GM12878 (cell line): ENCODE data around the gene KIRREL3. TPM values are rescaled to one million over a fixed set of nuclear protein-coding genes. Genes with fewer than 3 reads are reported as not detected.

Experiments
- ATAC-seq: fragments of 200-7000 bp; cut with Tn5 transposase; 3 replicates; pipeline ENCODE4 v1.9.1; 2020; ENCODE audit warnings: mild to moderate bottlenecking, moderate library complexity
- BruUV-seq: library from RNA; stranded (reverse); fragments of 400-500 nt; replicated peaks from 2 replicates; lab custom pipeline; 2021; lab: Mats Ljungman, UMichigan
- CTCF ChIA-PET: fragments of 300-600 bp; sonication (Branson Sonifier 250); formaldehyde crosslinking; extraction: SDS; loops from one replicate; lab custom pipeline; 2021; ENCODE audit warnings: inconsistent platforms; lab: Yijun Ruan, JAX
- POLR2A ChIA-PET: fragments of 350-600 bp; formaldehyde crosslinking; extraction: SDS; loops from one replicate; lab custom pipeline; 2021; ENCODE audit warnings: inconsistent platforms; lab: Charles Lee
- RAD21 ChIA-PET: fragments of 300-600 bp; sonication (Branson Sonifier 250); formaldehyde crosslinking; loops from one replicate; lab custom pipeline; 2023; ENCODE audit warnings: antibody characterized with exemption; ENCODE audit not compliant: unreplicated experiment; lab: Charles Lee
- SMC1A ChIA-PET: fragments of 300-600 bp; sonication (Branson Sonifier 250); formaldehyde crosslinking; loops from one replicate; lab custom pipeline; 2023; ENCODE audit not compliant: unreplicated experiment, uncharacterized antibody; lab: Charles Lee
- DNase-seq: peaks from one replicate; pipeline ENCODE4 v3.0.0-alpha.2; 2011; ENCODE audit warnings: low read depth, low spot score
- FAIRE-seq: peaks from 3 replicates; lab custom pipeline; 2011; peaks lifted over from hg19 to GRCh38; lab: Jason Lieb, UNC
- H2AFZ ChIP-seq: 2 replicates; pipeline ENCODE4 v1.6.0; 2011; ENCODE audit warnings: low read depth, low read length, control low read depth; ENCODE audit not compliant: control insufficient read depth
- H3K27ac ChIP-seq: 2 replicates; pipeline ENCODE4 v1.5.1; 2011; ENCODE audit warnings: control low read depth; ENCODE audit not compliant: control insufficient read depth, insufficient read depth
- H3K27me3 ChIP-seq, 2 experiments: replicated peaks in 1 of 2; 2 replicates each; pipeline versions ENCODE4 v1.6.0 to v1.6.1; 2011; ENCODE audit warnings: low read length in 1 of 2; ENCODE audit not compliant: control insufficient read depth in 2 of 2, insufficient read depth in 2 of 2
- H3K36me3 ChIP-seq, 2 experiments: 2 replicates each; pipeline ENCODE4 v1.5.1; 2011; ENCODE audit warnings: low read length in 1 of 2; ENCODE audit not compliant: control insufficient read depth in 2 of 2, insufficient read depth in 2 of 2
- H3K4me1 ChIP-seq: 2 replicates; pipeline ENCODE4 v1.6.1; 2011; ENCODE audit warnings: mild to moderate bottlenecking, low read length, moderate library complexity, mixed read lengths; ENCODE audit not compliant: control insufficient read depth, insufficient read depth
- H3K4me2 ChIP-seq: 2 replicates; pipeline ENCODE4 v1.6.0; 2011; ENCODE audit warnings: control low read depth; ENCODE audit not compliant: control insufficient read depth, insufficient read depth
- H3K4me3 ChIP-seq: fragments of 200-600 bp; sonication (generic); 2 replicates; pipeline ENCODE4 v1.5.1; 2016
- H3K79me2 ChIP-seq: 2 replicates; pipeline ENCODE4 v1.6.0; 2011; ENCODE audit warnings: low read length; ENCODE audit not compliant: control insufficient read depth, insufficient read depth
- H3K9ac ChIP-seq: 2 replicates; pipeline ENCODE4 v1.8.0; 2011; ENCODE audit warnings: low read length, control low read depth, mixed read lengths; ENCODE audit not compliant: control insufficient read depth, insufficient read depth
- H3K9me3 ChIP-seq: replicated peaks from 3 replicates; pipeline ENCODE4 v1.5.1; 2011; ENCODE audit warnings: mild to moderate bottlenecking, low read length; ENCODE audit not compliant: control insufficient read depth, insufficient read depth
- H4K20me1 ChIP-seq: 2 replicates; pipeline ENCODE4 v1.6.0; 2011; ENCODE audit not compliant: control insufficient read depth, insufficient read depth
- BHLHE40 ChIP-seq, 2 experiments: fragments of 450-650 bp in 1 of 2; IDR thresholded peaks; 2 replicates each; pipeline ENCODE4 v1.6.1; 2011 to 2017; ENCODE audit warnings: low read depth in 2 of 2, borderline replicate concordance in 1 of 2, improper control_type of control experiment in 1 of 2, low read length in 1 of 2, mild to moderate bottlenecking in 1 of 2
- DPF2 ChIP-seq: fragments of 450-650 bp; IDR thresholded peaks from 2 replicates; pipeline ENCODE4 v1.6.1; 2017; ENCODE audit warnings: mild to moderate bottlenecking
- GATAD2B ChIP-seq: fragments of 450-650 bp; conservative IDR thresholded peaks from 2 replicates; pipeline ENCODE4 v1.6.1; 2017; ENCODE audit warnings: low read depth, mild to moderate bottlenecking, moderate library complexity
- RELA ChIP-seq: fragments of 450-650 bp; IDR thresholded peaks from 2 replicates; pipeline ENCODE4 v1.8.0; 2014; ENCODE audit warnings: borderline replicate concordance; ENCODE audit not compliant: partially characterized antibody
- TCF7 ChIP-seq: IDR thresholded peaks from 2 replicates; pipeline ENCODE4 v1.6.1; 2014; ENCODE audit warnings: antibody characterized with exemption, borderline replicate concordance
- WGBS: methylation state at CpG from one replicate; pipeline ENCODE4 v1.1.6; 2016; ENCODE audit warnings: low lambda C conversion rate; ENCODE audit not compliant: insufficient replicate concordance, insufficient coverage; ENCODE audit errors: missing lambda C conversion rate; 5-methylcytosine and 5-hydroxymethylcytosine counted together
- in situ Hi-C: fragments of 300-500 bp; cut with MboI; formaldehyde crosslinking; loops from 9 replicates; pipeline ENCODE4 v1.14.3; 2018; ENCODE audit warnings: mixed read lengths
- intact Hi-C: fragments of 100-400 bp; cut with micrococcal nuclease; formaldehyde crosslinking; loops from one replicate; pipeline ENCODE4 v1.14.2; 2022; ENCODE audit not compliant: unreplicated experiment
- polyA plus RNA-seq, 11 experiments: library from polyadenylated mRNA; depleted of rRNA in 4 of 11; unstranded in 6 of 11; stranded (reverse) in 5 of 11; fragments of >200 nt; fragmentation: Nextera tagmentation in 4 of 11; fragmentation: Illumina TruSeq in 1 of 11; extraction: Ambion mirVana in 4 of 11; extraction: Trizol in 1 of 11; gene quantifications; 1 replicate in 1 of 11; 2 replicates in 10 of 11; pipeline versions ENCODE4 v1.2.1 to v1.2.3, GENCODE V29; 2011 to 2016; ENCODE audit warnings: inconsistent platforms in 2 of 11, missing spikeins in 2 of 11, low read depth in 1 of 11
- total RNA-seq, 4 experiments: library from RNA; depleted of rRNA in 3 of 4; stranded (reverse); fragments of >200 nt in 3 of 4; fragmentation: Illumina TruSeq in 1 of 4; extraction: Trizol in 1 of 4; gene quantifications; 2 replicates each; pipeline versions ENCODE4 v1.2.1 to v1.2.3, GENCODE V29; 2013 to 2021
- TF ChIP-seq, protein P1 (sequence below): fragments of 450-650 bp; IDR thresholded peaks from 2 replicates; pipeline ENCODE4 v1.6.1; 2018; ENCODE audit warnings: borderline replicate concordance, mild to moderate bottlenecking; ENCODE audit not compliant: partially characterized antibody
- TF ChIP-seq, protein P2 (sequence below): fragments of 450-650 bp; IDR thresholded peaks from 2 replicates; pipeline ENCODE4 v1.6.1; 2017; ENCODE audit warnings: mild to moderate bottlenecking

KIRREL3 gene
- total and polyA plus RNA-seq, 10 of the 15 experiments (the other 5 are each of a cell fraction or from before 2014, with no cell fraction given): under 0.01 TPM; not detected in 9

DNA sequence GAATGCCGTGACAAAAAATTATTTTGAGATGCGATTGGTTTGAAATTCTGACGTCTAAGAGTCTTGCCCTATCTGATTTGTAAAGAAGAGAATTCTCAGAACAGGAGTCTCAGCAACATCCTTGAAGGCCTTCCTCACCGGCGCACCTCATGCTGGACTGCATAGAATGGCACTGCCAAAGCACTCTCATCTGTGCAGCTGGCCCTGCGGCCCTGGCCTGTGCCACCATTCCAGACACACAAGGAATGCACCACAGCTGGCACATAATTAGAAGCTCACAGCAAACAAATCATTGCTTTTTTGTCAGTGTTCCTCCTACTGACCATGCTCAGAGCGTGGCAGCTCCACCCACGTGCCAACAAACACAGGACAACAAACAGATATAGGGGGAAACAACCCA is 166.0 kb downstream of the KIRREL3 start:
- TF ChIP-seq, protein P1, sequence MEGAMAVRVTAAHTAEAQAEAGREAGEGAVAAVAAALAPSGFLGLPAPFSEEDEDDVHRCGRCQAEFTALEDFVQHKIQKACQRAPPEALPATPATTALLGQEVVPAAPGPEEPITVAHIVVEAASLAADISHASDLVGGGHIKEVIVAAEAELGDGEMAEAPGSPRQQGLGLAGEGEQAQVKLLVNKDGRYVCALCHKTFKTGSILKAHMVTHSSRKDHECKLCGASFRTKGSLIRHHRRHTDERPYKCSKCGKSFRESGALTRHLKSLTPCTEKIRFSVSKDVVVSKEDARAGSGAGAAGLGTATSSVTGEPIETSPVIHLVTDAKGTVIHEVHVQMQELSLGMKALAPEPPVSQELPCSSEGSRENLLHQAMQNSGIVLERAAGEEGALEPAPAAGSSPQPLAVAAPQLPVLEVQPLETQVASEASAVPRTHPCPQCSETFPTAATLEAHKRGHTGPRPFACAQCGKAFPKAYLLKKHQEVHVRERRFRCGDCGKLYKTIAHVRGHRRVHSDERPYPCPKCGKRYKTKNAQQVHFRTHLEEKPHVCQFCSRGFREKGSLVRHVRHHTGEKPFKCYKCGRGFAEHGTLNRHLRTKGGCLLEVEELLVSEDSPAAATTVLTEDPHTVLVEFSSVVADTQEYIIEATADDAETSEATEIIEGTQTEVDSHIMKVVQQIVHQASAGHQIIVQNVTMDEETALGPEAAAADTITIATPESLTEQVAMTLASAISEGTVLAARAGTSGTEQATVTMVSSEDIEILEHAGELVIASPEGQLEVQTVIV: no peak
- TF ChIP-seq RELA (no peak), BHLHE40 (IDR thresholded peaks at IDR 0.05; ENCODE audit: borderline replicate concordance in 1 of 2, low read depth in 2 of 2, low read length in 1 of 2) (no peak), TCF7 (no peak), DPF2 (no peak), GATAD2B (no peak)
- TF ChIP-seq, protein P2, sequence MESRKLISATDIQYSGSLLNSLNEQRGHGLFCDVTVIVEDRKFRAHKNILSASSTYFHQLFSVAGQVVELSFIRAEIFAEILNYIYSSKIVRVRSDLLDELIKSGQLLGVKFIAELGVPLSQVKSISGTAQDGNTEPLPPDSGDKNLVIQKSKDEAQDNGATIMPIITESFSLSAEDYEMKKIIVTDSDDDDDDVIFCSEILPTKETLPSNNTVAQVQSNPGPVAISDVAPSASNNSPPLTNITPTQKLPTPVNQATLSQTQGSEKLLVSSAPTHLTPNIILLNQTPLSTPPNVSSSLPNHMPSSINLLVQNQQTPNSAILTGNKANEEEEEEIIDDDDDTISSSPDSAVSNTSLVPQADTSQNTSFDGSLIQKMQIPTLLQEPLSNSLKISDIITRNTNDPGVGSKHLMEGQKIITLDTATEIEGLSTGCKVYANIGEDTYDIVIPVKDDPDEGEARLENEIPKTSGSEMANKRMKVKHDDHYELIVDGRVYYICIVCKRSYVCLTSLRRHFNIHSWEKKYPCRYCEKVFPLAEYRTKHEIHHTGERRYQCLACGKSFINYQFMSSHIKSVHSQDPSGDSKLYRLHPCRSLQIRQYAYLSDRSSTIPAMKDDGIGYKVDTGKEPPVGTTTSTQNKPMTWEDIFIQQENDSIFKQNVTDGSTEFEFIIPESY: no peak
- TF ChIP-seq, all 136 proteins: peak for 0
- H3K4me1 ChIP-seq: no peaks in the 10 kb centered on the region
- H3K36me3 ChIP-seq: no peaks in the 10 kb centered on the region
- FAIRE-seq: no peak
- no peaks in the 10 kb centered on the region for H4K20me1 ChIP-seq
- BruUV-seq: no TSS peak
- no peak overlapping the region for H2AFZ ChIP-seq
- no peak overlapping the region for H3K9ac ChIP-seq
- H3K27ac ChIP-seq: no peak overlapping the region
- ATAC-seq: no peak
- no peaks in the 10 kb centered on the region for H3K79me2 ChIP-seq
- POLR2A ChIA-PET: no interaction called here
- intact Hi-C loops: no loop called here
- peaks cover 0 to 3% of the 10 kb centered on the region in 2 experiments; a peak in 2 of 4 replicates for H3K27me3 ChIP-seq
- H3K4me2 ChIP-seq: no peak overlapping the region
- RAD21 ChIA-PET: no interaction called here
- no peaks in the 10 kb centered on the region; the same call in 2 of the 3 replicates for H3K9me3 ChIP-seq
- DNase-seq: no peak
- SMC1A ChIA-PET: no interaction called here
- H3K4me3 ChIP-seq: no peak overlapping the region
- CTCF ChIA-PET: no interaction called here
- 32% methylated on average over 8 of the region's 8 CpGs for WGBS
- in situ Hi-C loops: no loop called here
